ENCODE measurements around the gene IGF1R. TPM values are rescaled to one million over a fixed set of nuclear protein-coding genes. Genes with fewer than 3 reads are reported as not detected.

The IGF1R gene
- total RNA-seq, 1 experiment from 2014 or later = 125 TPM

GRCh38 chr15:98614681-98615080, 33.7 kb upstream of the IGF1R start (continued):
- TF ChIP-seq ARID4B (CRISPR knock-in tag; IDR thresholded peaks at IDR 0.05; ENCODE audit: borderline replicate concordance) = no peak
- TF ChIP-seq CDX4 (CRISPR knock-in tag; IDR thresholded peaks at IDR 0.05; ENCODE audit: borderline replicate concordance) = no peak

DNA sequence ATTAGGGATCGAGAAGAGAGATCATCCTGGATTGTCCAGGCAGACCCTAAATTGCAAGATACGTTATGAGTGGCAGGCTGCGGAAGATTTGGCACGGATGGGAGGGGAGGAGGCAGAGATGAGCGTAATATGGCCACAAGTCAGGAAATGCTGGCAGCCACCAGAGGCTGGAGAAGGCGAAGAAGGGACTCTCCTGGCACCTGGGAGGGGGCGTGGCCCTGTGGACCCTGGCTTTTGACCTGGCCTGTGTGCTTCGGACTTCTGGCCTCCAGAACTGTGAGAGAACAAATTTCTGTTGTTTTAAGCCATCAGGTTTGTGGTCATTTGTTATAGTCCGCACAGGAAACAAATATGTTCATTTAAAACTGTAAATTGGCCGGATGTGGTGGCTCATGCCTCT, 31.9 kb upstream of the IGF1R start:
- Mint-ChIP-seq H3K27me3 (ENCODE audit: low read depth) (no peaks in the 10 kb centered on the region), H3K4me1 (peaks cover 7% of the 10 kb centered on the region), H3K36me3 (no peaks in the 10 kb centered on the region), H3K4me3 (no peak overlapping the region), H3K9me3 (no peaks in the 10 kb centered on the region), H3K27ac (no peak overlapping the region)
- ChIA-PET CTCF (no interaction called here), POLR2A (no interaction called here)
- TF ChIP-seq ZNF121 (CRISPR knock-in tag; IDR thresholded peaks at IDR 0.05) = no peak
- TF ChIP-seq, protein P1, sequence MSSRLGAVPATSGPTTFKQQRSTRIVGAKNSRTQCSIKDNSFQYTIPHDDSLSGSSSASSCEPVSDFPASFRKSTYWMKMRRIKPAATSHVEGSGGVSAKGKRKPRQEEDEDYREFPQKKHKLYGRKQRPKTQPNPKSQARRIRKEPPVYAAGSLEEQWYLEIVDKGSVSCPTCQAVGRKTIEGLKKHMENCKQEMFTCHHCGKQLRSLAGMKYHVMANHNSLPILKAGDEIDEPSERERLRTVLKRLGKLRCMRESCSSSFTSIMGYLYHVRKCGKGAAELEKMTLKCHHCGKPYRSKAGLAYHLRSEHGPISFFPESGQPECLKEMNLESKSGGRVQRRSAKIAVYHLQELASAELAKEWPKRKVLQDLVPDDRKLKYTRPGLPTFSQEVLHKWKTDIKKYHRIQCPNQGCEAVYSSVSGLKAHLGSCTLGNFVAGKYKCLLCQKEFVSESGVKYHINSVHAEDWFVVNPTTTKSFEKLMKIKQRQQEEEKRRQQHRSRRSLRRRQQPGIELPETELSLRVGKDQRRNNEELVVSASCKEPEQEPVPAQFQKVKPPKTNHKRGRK (CRISPR knock-in tag; IDR thresholded peaks at IDR 0.05; ENCODE audit: borderline replicate concordance) = no peak
- TF ChIP-seq, protein P2, sequence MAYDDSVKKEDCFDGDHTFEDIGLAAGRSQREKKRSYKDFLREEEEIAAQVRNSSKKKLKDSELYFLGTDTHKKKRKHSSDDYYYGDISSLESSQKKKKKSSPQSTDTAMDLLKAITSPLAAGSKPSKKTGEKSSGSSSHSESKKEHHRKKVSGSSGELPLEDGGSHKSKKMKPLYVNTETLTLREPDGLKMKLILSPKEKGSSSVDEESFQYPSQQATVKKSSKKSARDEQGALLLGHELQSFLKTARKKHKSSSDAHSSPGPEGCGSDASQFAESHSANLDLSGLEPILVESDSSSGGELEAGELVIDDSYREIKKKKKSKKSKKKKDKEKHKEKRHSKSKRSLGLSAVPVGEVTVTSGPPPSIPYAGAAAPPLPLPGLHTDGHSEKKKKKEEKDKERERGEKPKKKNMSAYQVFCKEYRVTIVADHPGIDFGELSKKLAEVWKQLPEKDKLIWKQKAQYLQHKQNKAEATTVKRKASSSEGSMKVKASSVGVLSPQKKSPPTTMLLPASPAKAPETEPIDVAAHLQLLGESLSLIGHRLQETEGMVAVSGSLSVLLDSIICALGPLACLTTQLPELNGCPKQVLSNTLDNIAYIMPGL (CRISPR knock-in tag; IDR thresholded peaks at IDR 0.05) = no peak
- TF ChIP-seq JUN (CRISPR knock-in tag; IDR thresholded peaks at IDR 0.05) = no peak
- no peak for TF ChIP-seq ZNF219 (CRISPR knock-in tag; IDR thresholded peaks at IDR 0.05; ENCODE audit: borderline replicate concordance)
- no peak for TF ChIP-seq KAT7 (CRISPR knock-in tag; IDR thresholded peaks at IDR 0.05; ENCODE audit: borderline replicate concordance)
- TF ChIP-seq ERG (CRISPR knock-in tag; IDR thresholded peaks at IDR 0.05) = no peak
- TF ChIP-seq ELF4 (CRISPR knock-in tag; IDR thresholded peaks at IDR 0.05; ENCODE audit: low read depth) = no peak
- TF ChIP-seq PRDM15 (CRISPR knock-in tag; IDR thresholded peaks at IDR 0.05) = no peak
- TF ChIP-seq HMGA2 (CRISPR knock-in tag; IDR thresholded peaks at IDR 0.05) = no peak
- no peak for TF ChIP-seq CREM (CRISPR knock-in tag; IDR thresholded peaks at IDR 0.05)
- TF ChIP-seq PREB (CRISPR knock-in tag; IDR thresholded peaks at IDR 0.05; ENCODE audit: borderline replicate concordance) = no peak
- no peak for TF ChIP-seq CREB1 (CRISPR knock-in tag; IDR thresholded peaks at IDR 0.05)
- TF ChIP-seq NR3C1 (CRISPR knock-in tag; conservative IDR thresholded peaks at IDR 0.05; ENCODE audit: low read depth) = no peak
- TF ChIP-seq ESRRA (CRISPR knock-in tag; IDR thresholded peaks at IDR 0.05; ENCODE audit: borderline replicate concordance) = no peak
- DNase-seq (ENCODE audit: low spot score) (no peak), ATAC-seq (no peak; the same call in 1 of the 2 replicates)

Data from WTC11 (cell line).